Astrocyte (in vitro differentiated cells and primary cell): ENCODE results near the gene AKR1B15. TPM values are rescaled to one million over a fixed set of nuclear protein-coding genes. Genes with fewer than 3 reads are reported as not detected.

ENCODE experiments used
- DNase-seq: peaks from one replicate; pipeline ENCODE4 v3.0.0-alpha.2; 2010; ENCODE audit warnings: low read depth
- FAIRE-seq: peaks from 2 replicates; lab custom pipeline; 2011; peaks lifted over from hg19 to GRCh38; lab: Jason Lieb, UNC
- H2AFZ ChIP-seq: 2 replicates; pipeline ENCODE4 v1.6.0; 2012; ENCODE audit warnings: low read depth, low read length, inconsistent platforms
- H3K27ac ChIP-seq: 2 replicates; pipeline ENCODE4 v1.5.1; 2011; ENCODE audit warnings: low read depth, low read length, inconsistent platforms
- H3K27me3 ChIP-seq: 2 replicates; pipeline ENCODE4 v1.6.0; 2011; ENCODE audit warnings: low read length, inconsistent platforms; ENCODE audit not compliant: insufficient read depth
- H3K36me3 ChIP-seq: 2 replicates; pipeline ENCODE4 v1.5.1; 2011; ENCODE audit warnings: low read length, inconsistent platforms; ENCODE audit not compliant: insufficient read depth
- H3K4me1 ChIP-seq: 2 replicates; pipeline ENCODE4 v1.5.1; 2011; ENCODE audit warnings: low read length, inconsistent platforms; ENCODE audit not compliant: insufficient read depth
- H3K4me2 ChIP-seq: 2 replicates; pipeline ENCODE4 v1.6.0; 2012; ENCODE audit warnings: low read length, inconsistent platforms
- H3K4me3 ChIP-seq: 2 replicates; pipeline ENCODE4 v1.5.1; 2011; ENCODE audit warnings: low read depth, mild to moderate bottlenecking, low read length, inconsistent platforms; ENCODE audit not compliant: insufficient read depth
- H3K79me2 ChIP-seq: 2 replicates; pipeline ENCODE4 v1.6.0; 2012; ENCODE audit warnings: mild to moderate bottlenecking, low read length, inconsistent platforms; ENCODE audit not compliant: insufficient read depth
- H3K9ac ChIP-seq: 2 replicates; pipeline ENCODE4 v1.6.0; 2012; ENCODE audit warnings: mild to moderate bottlenecking, low read length, inconsistent platforms
- H3K9me3 ChIP-seq: 2 replicates; pipeline ENCODE4 v1.5.1; 2012; ENCODE audit warnings: low read depth, mild to moderate bottlenecking, low read length, inconsistent platforms; ENCODE audit not compliant: insufficient read depth
- H4K20me1 ChIP-seq: 2 replicates; pipeline ENCODE4 v1.6.0; 2012; ENCODE audit warnings: low read length, inconsistent platforms; ENCODE audit not compliant: insufficient read depth
- H3K27ac Mint-ChIP-seq: one replicate; pipeline ENCODE4 v1.8.0; 2021; ENCODE audit warnings: mild to moderate bottlenecking, mixed read lengths; ENCODE audit not compliant: unreplicated experiment
- H3K27me3 Mint-ChIP-seq: one replicate; pipeline ENCODE4 v1.8.0; 2021; ENCODE audit warnings: low read depth, mixed read lengths; ENCODE audit not compliant: unreplicated experiment
- H3K36me3 Mint-ChIP-seq: one replicate; pipeline ENCODE4 v1.8.0; 2021; ENCODE audit warnings: low read depth, mixed read lengths; ENCODE audit not compliant: unreplicated experiment
- H3K4me1 Mint-ChIP-seq: one replicate; pipeline ENCODE4 v1.8.0; 2021; ENCODE audit warnings: low read depth, mixed read lengths; ENCODE audit not compliant: unreplicated experiment
- H3K4me3 Mint-ChIP-seq: one replicate; pipeline ENCODE4 v1.8.0; 2021; ENCODE audit warnings: mild to moderate bottlenecking, moderate library complexity, mixed read lengths; ENCODE audit not compliant: unreplicated experiment
- H3K9me3 Mint-ChIP-seq: one replicate; pipeline ENCODE4 v1.8.0; 2021; ENCODE audit warnings: mild to moderate bottlenecking, mixed read lengths; ENCODE audit not compliant: unreplicated experiment
- CTCF ChIP-seq: IDR thresholded peaks from 2 replicates; pipeline ENCODE4 v1.5.1; 2011; ENCODE audit warnings: low read depth, mild to moderate bottlenecking, inconsistent platforms, low read length, moderate library complexity; ENCODE audit not compliant: insufficient read depth
- EZH2 ChIP-seq: IDR thresholded peaks from 2 replicates; pipeline ENCODE4 v1.6.1; 2012; ENCODE audit warnings: mild to moderate bottlenecking, low read length, inconsistent platforms; ENCODE audit not compliant: insufficient read depth
- total RNA-seq: library from RNA; stranded (reverse); gene quantifications from 2 replicates; pipeline ENCODE4 v1.2.1, GENCODE V29; 2021

AKR1B15 gene
- total RNA-seq, 1 donor from 2014 or later, result not detected

- no peaks in the 10 kb centered on the region for H3K79me2 ChIP-seq
- no peaks in the 10 kb centered on the region for H3K27me3 ChIP-seq
- no peak overlapping the region for H2AFZ ChIP-seq
- Mint-ChIP-seq H3K36me3 (no peaks in the 10 kb centered on the region), H3K27me3 (peaks cover 8% of the 10 kb centered on the region), H3K4me3 (no peak overlapping the region), H3K9me3 (no peaks in the 10 kb centered on the region), H3K27ac (no peak overlapping the region), H3K4me1 (peaks cover 2% of the 10 kb centered on the region)
- TF ChIP-seq CTCF (no peak), EZH2 (no peak)
- H3K27ac ChIP-seq, result no peak overlapping the region
- H3K4me3 ChIP-seq, result no peak overlapping the region
- no peaks in the 10 kb centered on the region for H3K9me3 ChIP-seq
- H3K9ac ChIP-seq, result no peak overlapping the region
- FAIRE-seq (no peak), DNase-seq (no peak)
- no peaks in the 10 kb centered on the region for H4K20me1 ChIP-seq
- no peaks in the 10 kb centered on the region for H3K36me3 ChIP-seq
- H3K4me2 ChIP-seq, result no peak overlapping the region
- H3K4me1 ChIP-seq, result no peaks in the 10 kb centered on the region
Measured at GRCh38 chr7:134509010-134509409, 39.9 kb upstream of the AKR1B15 start.

GRCh38 chr7:134510646-134511045 lies 38.3 kb upstream of the AKR1B15 start:
- no peak for FAIRE-seq

More at GRCh38 chr7:134510646-134511045, 38.3 kb upstream of the AKR1B15 start:
- no peak for DNase-seq
- Histone ChIP-seq H3K4me1 (peaks cover 9% of the 10 kb centered on the region), H4K20me1 (no peaks in the 10 kb centered on the region), H3K36me3 (no peaks in the 10 kb centered on the region), H3K9ac (no peak overlapping the region), H3K4me3 (no peak overlapping the region), H3K79me2 (no peaks in the 10 kb centered on the region), H3K4me2 (no peak overlapping the region), H3K9me3 (no peaks in the 10 kb centered on the region), H3K27me3 (no peaks in the 10 kb centered on the region), H3K27ac (no peak overlapping the region), H2AFZ (no peak overlapping the region)
- peaks cover 12% of the 10 kb centered on the region for H3K4me1 Mint-ChIP-seq
- H3K4me3 Mint-ChIP-seq, result no peak overlapping the region
- no peaks in the 10 kb centered on the region for H3K9me3 Mint-ChIP-seq
- no peaks in the 10 kb centered on the region for H3K36me3 Mint-ChIP-seq
- H3K27me3 Mint-ChIP-seq, result peaks cover 8% of the 10 kb centered on the region
- TF ChIP-seq CTCF, result no peak
- no peak for TF ChIP-seq EZH2
- no peak overlapping the region for H3K27ac Mint-ChIP-seq
